H1 (cell line): ENCODE measurements around the gene DOK7.

Source experiments
- RAD21 ChIP-seq, 2 experiments: IDR thresholded peaks in 1 of 2; conservative IDR thresholded peaks in 1 of 2; 2 replicates each; pipeline ENCODE4 v1.6.1; 2011; ENCODE audit warnings: low read depth in 2 of 2, low read length in 2 of 2, improper control_type of control experiment in 1 of 2, inconsistent platforms in 1 of 2, mild to moderate bottlenecking in 1 of 2, moderate library complexity in 1 of 2
- TF ChIP-seq, protein P1 (sequence below), 3 experiments: IDR thresholded peaks; 1 replicate in 2 of 3; 2 replicates in 1 of 3; pipeline versions ENCODE4 v1.5.1 to v1.6.1; 2011; ENCODE audit warnings: low read length in 3 of 3, mild to moderate bottlenecking in 3 of 3, inconsistent platforms in 2 of 3, low read depth in 1 of 3, moderate library complexity in 1 of 3; ENCODE audit not compliant: insufficient read depth in 1 of 3; ENCODE audit errors: control extremely low read depth in 1 of 3

- no peak for TF ChIP-seq RAD21 (IDR thresholded peaks at IDR 0.05 in 1 of 2, conservative IDR thresholded peaks at IDR 0.05 in 1 of 2; ENCODE audit: low read depth in 2 of 2, low read length in 2 of 2)
- TF ChIP-seq, protein P1, sequence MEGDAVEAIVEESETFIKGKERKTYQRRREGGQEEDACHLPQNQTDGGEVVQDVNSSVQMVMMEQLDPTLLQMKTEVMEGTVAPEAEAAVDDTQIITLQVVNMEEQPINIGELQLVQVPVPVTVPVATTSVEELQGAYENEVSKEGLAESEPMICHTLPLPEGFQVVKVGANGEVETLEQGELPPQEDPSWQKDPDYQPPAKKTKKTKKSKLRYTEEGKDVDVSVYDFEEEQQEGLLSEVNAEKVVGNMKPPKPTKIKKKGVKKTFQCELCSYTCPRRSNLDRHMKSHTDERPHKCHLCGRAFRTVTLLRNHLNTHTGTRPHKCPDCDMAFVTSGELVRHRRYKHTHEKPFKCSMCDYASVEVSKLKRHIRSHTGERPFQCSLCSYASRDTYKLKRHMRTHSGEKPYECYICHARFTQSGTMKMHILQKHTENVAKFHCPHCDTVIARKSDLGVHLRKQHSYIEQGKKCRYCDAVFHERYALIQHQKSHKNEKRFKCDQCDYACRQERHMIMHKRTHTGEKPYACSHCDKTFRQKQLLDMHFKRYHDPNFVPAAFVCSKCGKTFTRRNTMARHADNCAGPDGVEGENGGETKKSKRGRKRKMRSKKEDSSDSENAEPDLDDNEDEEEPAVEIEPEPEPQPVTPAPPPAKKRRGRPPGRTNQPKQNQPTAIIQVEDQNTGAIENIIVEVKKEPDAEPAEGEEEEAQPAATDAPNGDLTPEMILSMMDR (IDR thresholded peaks at IDR 0.05; ENCODE audit: control extremely low read depth in 1 of 3, insufficient read depth in 1 of 3, low read depth in 1 of 3, low read length in 3 of 3) = no peak
Observed at GRCh38 chr4:3413675-3414420, 49.3 kb upstream of the DOK7 start.
